Left ventricle myocardium inferior (tissue), 1 donor: ENCODE data around the gene MBNL2. TPM values are rescaled to one million over a fixed set of nuclear protein-coding genes. Genes with fewer than 3 reads are reported as not detected.

Source experiments
- DNase-seq: peaks from one replicate; pipeline ENCODE4 v3.0.0-alpha.2; 2020
- H3K27ac ChIP-seq: fragments of 200-600 bp; replicated peaks from 2 replicates; pipeline ENCODE4 v1.8.0; 2021
- H3K27me3 ChIP-seq: fragments of 200-600 bp; 2 replicates; pipeline ENCODE4 v1.8.0; 2021; ENCODE audit warnings: low read depth
- H3K36me3 ChIP-seq: fragments of 200-600 bp; 2 replicates; pipeline ENCODE4 v1.8.0; 2021
- H3K4me1 ChIP-seq: fragments of 200-600 bp; 2 replicates; pipeline ENCODE4 v1.8.0; 2021
- H3K4me3 ChIP-seq: fragments of 200-600 bp; 2 replicates; pipeline ENCODE4 v1.8.0; 2021; ENCODE audit warnings: mild to moderate bottlenecking, moderate library complexity
- H3K9me3 ChIP-seq: fragments of 200-600 bp; replicated peaks from 2 replicates; pipeline ENCODE4 v1.8.0; 2021
- CTCF ChIP-seq: fragments of 200-600 bp; IDR thresholded peaks from 2 replicates; pipeline ENCODE4 v1.8.0; 2021; ENCODE audit warnings: antibody characterized with exemption, mild to moderate bottlenecking, borderline replicate concordance
- intact Hi-C: fragments of 100-400 bp; cut with micrococcal nuclease; formaldehyde crosslinking; loops from one replicate; pipeline ENCODE4 v1.11.0; 2022
- total RNA-seq: library from RNA; stranded (reverse); fragmentation: NEBNext Ultra II Directional; extraction: Animal tissue kit (Norgen Biotek cat#: 25700); gene quantifications from one replicate; pipeline ENCODE4 v1.2.1, GENCODE V29; 2021
- donor health status: DM: no; HTN: yes; CAD: no; lungs with severe emphysema.

The MBNL2 gene
- total RNA-seq, 1 donor from 2014 or later: 76.5 TPM

GRCh38 chr13:97212004-97212403 lies 10.1 kb upstream of the MBNL2 start:
- H3K27ac ChIP-seq: no peak overlapping the region
- no peaks in the 10 kb centered on the region for H3K36me3 ChIP-seq
- no peak overlapping the region for H3K4me3 ChIP-seq
- no peaks in the 10 kb centered on the region for H3K27me3 ChIP-seq
- H3K9me3 ChIP-seq: no peaks in the 10 kb centered on the region
- no peak for TF ChIP-seq CTCF
- H3K4me1 ChIP-seq: peaks cover 9% of the 10 kb centered on the region
- DNase-seq: no peak
- intact Hi-C loops: loop anchor here (5.0 kb wide), 1 partner anchor 100 kb away; no protein-coding TSS in a partner anchor

GRCh38 chr13:97212601-97213040 lies 9.5 kb upstream of the MBNL2 start:
- TF ChIP-seq CTCF: peak; percentile 72
- Histone ChIP-seq H3K4me1 (peaks cover 9% of the 10 kb centered on the region), H3K9me3 (no peaks in the 10 kb centered on the region), H3K27me3 (no peaks in the 10 kb centered on the region), H3K4me3 (no peak overlapping the region), H3K27ac (no peak overlapping the region), H3K36me3 (no peaks in the 10 kb centered on the region)
- intact Hi-C loops: loop anchor here (5.0 kb wide), 1 partner anchor 100 kb away; no protein-coding TSS in a partner anchor
- DNase-seq: no peak

- intact Hi-C loops: loop anchor here (5.0 kb wide), 1 partner anchor 103 kb away; no protein-coding TSS in a partner anchor
- TF ChIP-seq CTCF: no peak
- no peaks in the 10 kb centered on the region for H3K27me3 ChIP-seq
Measured at GRCh38 chr13:97214921-97215320, 7.2 kb upstream of the MBNL2 start.

GRCh38 chr13:97215325-97215724 lies 6.8 kb upstream of the MBNL2 start:
- Histone ChIP-seq H3K4me1 (peaks cover 9% of the 10 kb centered on the region), H3K27me3 (no peaks in the 10 kb centered on the region), H3K36me3 (no peaks in the 10 kb centered on the region), H3K4me3 (no peak overlapping the region), H3K27ac (no peak overlapping the region), H3K9me3 (no peaks in the 10 kb centered on the region)
- DNase-seq: no peak
- intact Hi-C loops: no loop called here
- no peak for TF ChIP-seq CTCF

More at GRCh38 chr13:97214921-97215320, 7.2 kb upstream of the MBNL2 start:
- H3K36me3 ChIP-seq: no peaks in the 10 kb centered on the region
- H3K4me1 ChIP-seq: peaks cover 9% of the 10 kb centered on the region
- no peak for DNase-seq
- no peaks in the 10 kb centered on the region for H3K9me3 ChIP-seq
- no peak overlapping the region for H3K27ac ChIP-seq
- no peak overlapping the region for H3K4me3 ChIP-seq

- H3K4me3 ChIP-seq: no peak overlapping the region
- H3K27ac ChIP-seq: no peak overlapping the region
- peaks cover 24% of the 10 kb centered on the region for H3K4me1 ChIP-seq
- H3K9me3 ChIP-seq: no peaks in the 10 kb centered on the region
- intact Hi-C loops: no loop called here
- no peak for DNase-seq
- no peaks in the 10 kb centered on the region for H3K27me3 ChIP-seq
- TF ChIP-seq CTCF: no peak
- no peaks in the 10 kb centered on the region for H3K36me3 ChIP-seq
Measured at GRCh38 chr13:97219226-97219625, 2.9 kb upstream of the MBNL2 start.
